DMS114 treated with DMSO at 0.1 percent for 48 hours (cell line): ENCODE data around the gene SHQ1.
"Not testable (repeated sequence)": the region's sequence is repeated elsewhere in the genome, so short reads cannot be mapped to it uniquely, and the experiment has no call there.

Source experiments
- DNase-seq: peaks from one replicate; lab custom pipeline; 2025; ENCODE audit not compliant: unreplicated experiment; lab: John Stamatoyannopoulos, UW

The SHQ1 gene

GRCh38 chr3:72803573-72803972, 44.7 kb downstream of the SHQ1 start:
- DNase-seq: no peak

GRCh38 chr3:72802001-72802400, 46.2 kb downstream of the SHQ1 start:
- no peak for DNase-seq

GRCh38 chr3:72800869-72801268, 47.4 kb downstream of the SHQ1 start:
- no peak for DNase-seq

- DNase-seq: no peak
Observed at GRCh38 chr3:72798552-72799195, 49.6 kb downstream of the SHQ1 start.

- no peak for DNase-seq
Observed at GRCh38 chr3:72797773-72798543, 50.3 kb downstream of the SHQ1 start.

- DNase-seq: no peak
Observed at GRCh38 chr3:72794079-72794478, 54.2 kb downstream of the SHQ1 start.

GRCh38 chr3:72791161-72791560, 57.1 kb downstream of the SHQ1 start:
- DNase-seq: no peak

- DNase-seq: no peak
Observed at GRCh38 chr3:72789786-72790185, 58.5 kb downstream of the SHQ1 start.

- not testable (repeated sequence) for DNase-seq
Observed at GRCh38 chr3:72788232-72788631, 60.0 kb downstream of the SHQ1 start.

GRCh38 chr3:72786668-72787067, 61.6 kb downstream of the SHQ1 start:
- no peak for DNase-seq

GRCh38 chr3:72784226-72784625, 64.0 kb downstream of the SHQ1 start:
- DNase-seq: no peak

- DNase-seq: no peak
Observed at GRCh38 chr3:72782521-72782920, 65.7 kb downstream of the SHQ1 start.

- DNase-seq: no peak
Observed at GRCh38 chr3:72769758-72770540, 78.3 kb downstream of the SHQ1 start.

- DNase-seq: no peak
Observed at GRCh38 chr3:72768936-72769335, 79.3 kb downstream of the SHQ1 start.

- no peak for DNase-seq
Observed at GRCh38 chr3:72768481-72768880, 79.8 kb downstream of the SHQ1 start.

- DNase-seq: no peak
Observed at GRCh38 chr3:72768006-72768441, 80.2 kb downstream of the SHQ1 start.

- no peak for DNase-seq
Observed at GRCh38 chr3:72766866-72767265, 81.4 kb downstream of the SHQ1 start.

GRCh38 chr3:72763751-72764440, 84.3 kb downstream of the SHQ1 start:
- DNase-seq: no peak

GRCh38 chr3:72761410-72761809, 86.8 kb downstream of the SHQ1 start:
- no peak for DNase-seq

GRCh38 chr3:72760225-72760624, 88.0 kb downstream of the SHQ1 start:
- no peak for DNase-seq

- DNase-seq: no peak
Observed at GRCh38 chr3:72756900-72757299, 91.3 kb downstream of the SHQ1 start.
